WTC11 (cell line): ENCODE measurements around the gene GARRE1.

Experiments
- ATF3 ChIP-seq: sonication (generic); formaldehyde crosslinking; conservative IDR thresholded peaks from 2 replicates; pipeline ENCODE4 v1.8.1; 2022; ENCODE audit warnings: mild to moderate bottlenecking, missing genetic modification reagents
- CTCF ChIP-seq: fragments of 200-600 bp; IDR thresholded peaks from 2 replicates; pipeline ENCODE4 v1.8.0; 2022; ENCODE audit warnings: antibody characterized with exemption
- E2F4 ChIP-seq: sonication (generic); formaldehyde crosslinking; IDR thresholded peaks from 2 replicates; pipeline ENCODE4 v1.8.1; 2022; ENCODE audit warnings: low read depth, mild to moderate bottlenecking, moderate library complexity, missing genetic modification reagents, borderline replicate concordance
- ELF4 ChIP-seq: sonication (generic); formaldehyde crosslinking; IDR thresholded peaks from 2 replicates; pipeline ENCODE4 v1.8.1; 2022; ENCODE audit warnings: low read depth, mild to moderate bottlenecking, moderate library complexity, missing genetic modification reagents
- MAX ChIP-seq: sonication (generic); formaldehyde crosslinking; IDR thresholded peaks from 2 replicates; pipeline ENCODE4 v1.8.0; 2022; ENCODE audit warnings: mild to moderate bottlenecking, missing genetic modification reagents
- NR1H2 ChIP-seq: sonication (generic); formaldehyde crosslinking; IDR thresholded peaks from 2 replicates; pipeline ENCODE4 v1.9.0; 2021; ENCODE audit warnings: mild to moderate bottlenecking, moderate library complexity, missing genetic modification reagents
- ZNF423 ChIP-seq: fragments of 250-450 bp; sonication (Bioruptor Pico); IDR thresholded peaks from 2 replicates; pipeline ENCODE4 v2.1.2; 2022; ENCODE audit warnings: mild to moderate bottlenecking, moderate library complexity
- ZSCAN18 ChIP-seq: fragments of 250-450 bp; sonication (Bioruptor Pico); IDR thresholded peaks from 2 replicates; pipeline ENCODE4 v2.1.2; 2022; ENCODE audit warnings: mild to moderate bottlenecking, moderate library complexity

GRCh38 chr19:34282611-34283519 lies 28.5 kb downstream of the GARRE1 start:
- TF ChIP-seq ZNF423 (CRISPR knock-in tag) (no peak), CTCF (no peak), ELF4 (CRISPR knock-in tag) (no peak), ZSCAN18 (CRISPR knock-in tag) (no peak), ATF3 (no peak), NR1H2 (no peak), E2F4 (CRISPR knock-in tag) (no peak), MAX (no peak)
